Right atrium auricular region (tissue), 2 donors: Measurements from ENCODE around the gene PKNOX1. TPM values are rescaled to one million over a fixed set of nuclear protein-coding genes. Genes with fewer than 3 reads are reported as not detected.
"Not testable (repeated sequence)": the region's sequence is repeated elsewhere in the genome, so short reads cannot be mapped to it uniquely, and the experiment has no call there.

Experiments
- DNase-seq: peaks from one replicate; pipeline ENCODE4 v3.0.0-alpha.2; 2019; ENCODE audit warnings: low spot score
- H3K27ac ChIP-seq, 2 donors: fragments of 200-600 bp; sonication (generic); 1 replicate in 1 of 2; 2 replicates in 1 of 2; pipeline ENCODE4 v1.5.1; 2016 to 2019
- H3K27me3 ChIP-seq, 2 donors: fragments of 200-600 bp; sonication (generic); one replicate each; pipeline versions ENCODE4 v1.5.1 to v1.6.0; 2017 to 2019
- H3K36me3 ChIP-seq: fragments of 200-600 bp; sonication (generic); one replicate; pipeline ENCODE4 v1.5.1; 2016
- H3K4me1 ChIP-seq, 2 donors: fragments of 200-600 bp; sonication (generic); one replicate each; pipeline versions ENCODE4 v1.5.1 to v1.6.0; 2017 to 2019
- H3K4me3 ChIP-seq, 2 donors: fragments of 200-600 bp; sonication (generic); 1 replicate in 1 of 2; 2 replicates in 1 of 2; pipeline ENCODE4 v1.5.1; 2017 to 2019; ENCODE audit warnings: mild to moderate bottlenecking in 1 of 2, moderate library complexity in 1 of 2
- H3K9me3 ChIP-seq, 2 donors: fragments of 200-600 bp; sonication (generic); one replicate each; pipeline ENCODE4 v1.5.1; 2019
- CTCF ChIP-seq, 2 donors: fragments of 200-600 bp; sonication (generic); IDR thresholded peaks; one replicate each; pipeline ENCODE4 v1.5.1; 2019; ENCODE audit warnings: antibody characterized with exemption in 2 of 2
- total RNA-seq, 2 donors: library from RNA; depleted of rRNA; stranded (reverse); fragments of >200 nt; gene quantifications; one replicate each; pipeline ENCODE4 v1.1.0, GENCODE V29; 2016

The PKNOX1 gene
- total RNA-seq, 2 donors from 2014 or later, result 7.5 to 10.1 TPM

GRCh38 chr21:43029785-43030184 is 55.4 kb downstream of the PKNOX1 start:
- no peaks in the 10 kb centered on the region for H3K27me3 ChIP-seq
- H3K27ac ChIP-seq, result no peak overlapping the region
- H3K9me3 ChIP-seq, result no peaks in the 10 kb centered on the region
- no peak overlapping the region for H3K4me3 ChIP-seq
- H3K36me3 ChIP-seq, result peaks cover 16% of the 10 kb centered on the region
- H3K4me1 ChIP-seq, result no peaks in the 10 kb centered on the region
- TF ChIP-seq CTCF (IDR thresholded peaks at IDR 0.05), result no peak
- DNase-seq, result no peak

- Histone ChIP-seq H3K4me1 (no peaks in the 10 kb centered on the region), H3K9me3 (no peaks in the 10 kb centered on the region), H3K4me3 (no peak overlapping the region), H3K27ac (no peak overlapping the region), H3K36me3 (peaks cover 12% of the 10 kb centered on the region), H3K27me3 (no peaks in the 10 kb centered on the region)
- TF ChIP-seq CTCF (IDR thresholded peaks at IDR 0.05), result no peak
- DNase-seq, result no peak
Observed at GRCh38 chr21:43031121-43031619, 56.8 kb downstream of the PKNOX1 start.

GRCh38 chr21:43034101-43034500 is 59.7 kb downstream of the PKNOX1 start:
- Histone ChIP-seq H3K36me3 (peaks cover 6% of the 10 kb centered on the region), H3K4me3 (no peak overlapping the region), H3K4me1 (no peaks in the 10 kb centered on the region), H3K9me3 (no peaks in the 10 kb centered on the region), H3K27ac (no peak overlapping the region), H3K27me3 (no peaks in the 10 kb centered on the region)
- no peak for TF ChIP-seq CTCF (IDR thresholded peaks at IDR 0.05)
- no peak for DNase-seq

- TF ChIP-seq CTCF (IDR thresholded peaks at IDR 0.05), result no peak
- no peaks in the 10 kb centered on the region for H3K9me3 ChIP-seq
- H3K4me1 ChIP-seq, result no peaks in the 10 kb centered on the region
- no peak overlapping the region for H3K4me3 ChIP-seq
- no peak for DNase-seq
- H3K27ac ChIP-seq, result no peak overlapping the region
- no peaks in the 10 kb centered on the region for H3K27me3 ChIP-seq
- H3K36me3 ChIP-seq, result peaks cover 2% of the 10 kb centered on the region
Observed at GRCh38 chr21:43034826-43035225, 60.5 kb downstream of the PKNOX1 start.

- H3K9me3 ChIP-seq, H3K27ac ChIP-seq, H3K4me1 ChIP-seq, H3K36me3 ChIP-seq, H3K4me3 ChIP-seq, DNase-seq, H3K27me3 ChIP-seq: not testable (repeated sequence)
Observed at GRCh38 chr21:43036889-43037288, 62.5 kb downstream of the PKNOX1 start.

- H3K4me3 ChIP-seq, H3K27ac ChIP-seq, DNase-seq, H3K4me1 ChIP-seq, H3K36me3 ChIP-seq, H3K27me3 ChIP-seq, H3K9me3 ChIP-seq: not testable (repeated sequence)
Observed at GRCh38 chr21:43037918-43038658, 63.7 kb downstream of the PKNOX1 start.

DNA sequence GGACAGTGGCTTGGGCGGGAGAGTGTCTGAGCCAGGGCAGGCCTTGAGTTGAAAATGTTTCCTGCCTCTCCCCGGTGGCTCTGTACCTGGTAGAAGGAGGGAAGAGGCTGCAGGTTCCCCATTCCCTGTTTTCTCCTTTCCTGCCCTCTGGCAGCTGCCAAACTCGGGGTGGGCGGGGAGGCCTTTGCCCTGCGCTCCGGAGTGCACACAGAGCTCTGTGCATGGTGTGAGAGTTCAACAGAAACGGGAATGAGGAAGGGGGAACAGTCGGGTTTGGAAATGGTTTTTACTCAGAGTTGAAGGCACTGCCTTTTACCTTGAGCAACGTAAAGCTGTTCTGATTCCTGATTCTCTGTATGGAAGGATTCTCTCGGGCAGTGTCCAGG is 64.3 kb downstream of the PKNOX1 start:
- H3K4me3 ChIP-seq, H3K4me1 ChIP-seq, DNase-seq, H3K27ac ChIP-seq, H3K9me3 ChIP-seq, H3K27me3 ChIP-seq, H3K36me3 ChIP-seq: not testable (repeated sequence)

- H3K4me3 ChIP-seq, H3K27ac ChIP-seq, H3K36me3 ChIP-seq, H3K4me1 ChIP-seq, DNase-seq, H3K27me3 ChIP-seq, H3K9me3 ChIP-seq: not testable (repeated sequence)
Observed at GRCh38 chr21:43042169-43042568, 67.8 kb downstream of the PKNOX1 start.

GRCh38 chr21:43043291-43043690 is 68.9 kb downstream of the PKNOX1 start:
- not testable (repeated sequence) for H3K36me3 ChIP-seq, H3K27ac ChIP-seq, H3K27me3 ChIP-seq, H3K9me3 ChIP-seq, H3K4me3 ChIP-seq, DNase-seq, H3K4me1 ChIP-seq

DNA sequence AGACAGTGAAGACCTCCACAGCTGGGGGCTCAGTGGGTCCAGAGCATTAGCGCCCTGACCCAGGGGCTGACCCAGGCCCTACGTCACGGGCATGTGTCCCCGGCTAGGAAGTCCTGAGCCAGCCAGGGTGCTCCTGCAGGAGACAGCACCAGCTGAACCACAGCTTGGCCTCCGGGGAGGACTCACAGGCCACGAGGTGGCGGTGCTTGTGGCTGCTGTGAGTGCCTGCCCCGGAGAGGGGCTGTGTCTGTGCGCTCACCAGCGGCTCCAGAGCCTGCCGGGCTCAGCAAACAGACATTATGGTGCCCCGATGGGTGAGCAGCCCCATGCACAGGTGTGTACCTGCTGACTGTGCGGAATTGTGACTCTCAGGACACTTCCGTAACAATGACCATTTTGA is 70.2 kb downstream of the PKNOX1 start:
- not testable (repeated sequence) for H3K36me3 ChIP-seq, H3K27ac ChIP-seq, DNase-seq, H3K4me3 ChIP-seq, H3K27me3 ChIP-seq, H3K9me3 ChIP-seq, H3K4me1 ChIP-seq
